ENCODE results near the gene KLHL12. TPM values are rescaled to one million over a fixed set of nuclear protein-coding genes. Genes with fewer than 3 reads are reported as not detected.
A peak's percentile ranks its signal among the peaks of the same experiment; 100 is the strongest.

Gene KLHL12
- total and polyA plus RNA-seq, 4 donors, result 32.3 to 38.8 (median 34.4) TPM

- no peaks in the 10 kb centered on the region for H3K27me3 ChIP-seq (ENCODE audit: control insufficient read depth, insufficient read depth, low read length)
- H3K9me3 ChIP-seq (ENCODE audit: control insufficient read depth, insufficient read depth, low read length), result no peaks in the 10 kb centered on the region
- no peaks in the 10 kb centered on the region for H3K4me1 ChIP-seq (ENCODE audit: control insufficient read depth, insufficient read depth, low read length)
- H3K27ac ChIP-seq (ENCODE audit: low read depth, low read length), result no peak overlapping the region
- no peak overlapping the region for H3K4me3 ChIP-seq (ENCODE audit: low read depth, low read length)
- 50% methylated on average over 1 of the region's 4 CpGs for WGBS (ENCODE audit: insufficient coverage)
- no peak for DNase-seq (ENCODE audit: low read depth in 4 of 6, low spot score in 6 of 6)
- H3K36me3 ChIP-seq (ENCODE audit: control insufficient read depth, insufficient read depth, low read length), result no peaks in the 10 kb centered on the region
Observed at GRCh38 chr1:202871367-202871766, 55.7 kb downstream of the KLHL12 start.

GRCh38 chr1:202862679-202863560 is 64.1 kb downstream of the KLHL12 start:
- no peak for DNase-seq (ENCODE audit: low read depth in 4 of 6, low spot score in 6 of 6)
- Histone ChIP-seq H3K9me3 (ENCODE audit: control insufficient read depth, insufficient read depth, low read length) (no peaks in the 10 kb centered on the region), H3K4me3 (ENCODE audit: low read depth, low read length) (no peak overlapping the region), H3K36me3 (ENCODE audit: control insufficient read depth, insufficient read depth, low read length) (peaks cover 3% of the 10 kb centered on the region), H3K27me3 (ENCODE audit: control insufficient read depth, insufficient read depth, low read length) (no peaks in the 10 kb centered on the region), H3K4me1 (ENCODE audit: control insufficient read depth, insufficient read depth, low read length) (peaks cover 16% of the 10 kb centered on the region), H3K27ac (ENCODE audit: low read depth, low read length) (no peak overlapping the region)
- WGBS (ENCODE audit: insufficient coverage), result 71% methylated on average over 1 of the region's 5 CpGs

GRCh38 chr1:202861420-202862132 is 65.5 kb downstream of the KLHL12 start:
- Histone ChIP-seq H3K36me3 (ENCODE audit: control insufficient read depth, insufficient read depth, low read length) (peaks cover 9% of the 10 kb centered on the region), H3K4me3 (ENCODE audit: low read depth, low read length) (peak overlapping the region; percentile 76), H3K4me1 (ENCODE audit: control insufficient read depth, insufficient read depth, low read length) (peaks cover 16% of the 10 kb centered on the region), H3K27me3 (ENCODE audit: control insufficient read depth, insufficient read depth, low read length) (no peaks in the 10 kb centered on the region), H3K27ac (ENCODE audit: low read depth, low read length) (peak overlapping the region; percentile 52), H3K9me3 (ENCODE audit: control insufficient read depth, insufficient read depth, low read length) (no peaks in the 10 kb centered on the region)
- WGBS (ENCODE audit: insufficient coverage), result under 1% methylated on average over 38 of the region's 44 CpGs
- peak; percentile 46 to 94 (median 80) for DNase-seq (ENCODE audit: low read depth in 4 of 6, low spot score in 6 of 6)

GRCh38 chr1:202860744-202861419 is 66.2 kb downstream of the KLHL12 start:
- H3K4me1 ChIP-seq (ENCODE audit: control insufficient read depth, insufficient read depth, low read length), result peaks cover 16% of the 10 kb centered on the region
- no peaks in the 10 kb centered on the region for H3K27me3 ChIP-seq (ENCODE audit: control insufficient read depth, insufficient read depth, low read length)
- peaks cover 9% of the 10 kb centered on the region for H3K36me3 ChIP-seq (ENCODE audit: control insufficient read depth, insufficient read depth, low read length)
- peak overlapping the region; percentile 76 for H3K4me3 ChIP-seq (ENCODE audit: low read depth, low read length)
- H3K9me3 ChIP-seq (ENCODE audit: control insufficient read depth, insufficient read depth, low read length), result no peaks in the 10 kb centered on the region
- 2% methylated on average over 40 of the region's 50 CpGs for WGBS (ENCODE audit: insufficient coverage)
- H3K27ac ChIP-seq (ENCODE audit: low read depth, low read length), result peak overlapping the region; percentile 52
- peak in 3 of 6 donors; percentile 7 to 75 (median 65) for DNase-seq (ENCODE audit: low read depth in 4 of 6, low spot score in 6 of 6)

- H3K4me3 ChIP-seq (ENCODE audit: low read depth, low read length), result no peak overlapping the region
- H3K4me1 ChIP-seq (ENCODE audit: control insufficient read depth, insufficient read depth, low read length), result peaks cover 16% of the 10 kb centered on the region
- peaks cover 12% of the 10 kb centered on the region for H3K36me3 ChIP-seq (ENCODE audit: control insufficient read depth, insufficient read depth, low read length)
- no peak for DNase-seq (ENCODE audit: low read depth in 4 of 6, low spot score in 6 of 6)
- WGBS (ENCODE audit: insufficient coverage), result 93% methylated on average over 8 of the region's 10 CpGs
- no peak overlapping the region for H3K27ac ChIP-seq (ENCODE audit: low read depth, low read length)
- no peaks in the 10 kb centered on the region for H3K27me3 ChIP-seq (ENCODE audit: control insufficient read depth, insufficient read depth, low read length)
- H3K9me3 ChIP-seq (ENCODE audit: control insufficient read depth, insufficient read depth, low read length), result no peaks in the 10 kb centered on the region
Observed at GRCh38 chr1:202858789-202859414, 68.1 kb downstream of the KLHL12 start.

GRCh38 chr1:202858331-202858730 is 68.7 kb downstream of the KLHL12 start:
- Histone ChIP-seq H3K27ac (ENCODE audit: low read depth, low read length) (no peak overlapping the region), H3K4me1 (ENCODE audit: control insufficient read depth, insufficient read depth, low read length) (peaks cover 16% of the 10 kb centered on the region), H3K9me3 (ENCODE audit: control insufficient read depth, insufficient read depth, low read length) (no peaks in the 10 kb centered on the region), H3K4me3 (ENCODE audit: low read depth, low read length) (no peak overlapping the region), H3K27me3 (ENCODE audit: control insufficient read depth, insufficient read depth, low read length) (no peaks in the 10 kb centered on the region), H3K36me3 (ENCODE audit: control insufficient read depth, insufficient read depth, low read length) (peaks cover 12% of the 10 kb centered on the region)
- no peak for DNase-seq (ENCODE audit: low read depth in 4 of 6, low spot score in 6 of 6)
- WGBS (ENCODE audit: insufficient coverage), result 77% methylated on average over 6 of the region's 6 CpGs

- Histone ChIP-seq H3K27ac (ENCODE audit: low read depth, low read length) (no peak overlapping the region), H3K27me3 (ENCODE audit: control insufficient read depth, insufficient read depth, low read length) (no peaks in the 10 kb centered on the region), H3K9me3 (ENCODE audit: control insufficient read depth, insufficient read depth, low read length) (no peaks in the 10 kb centered on the region), H3K36me3 (ENCODE audit: control insufficient read depth, insufficient read depth, low read length) (peaks cover 12% of the 10 kb centered on the region), H3K4me3 (ENCODE audit: low read depth, low read length) (no peak overlapping the region), H3K4me1 (ENCODE audit: control insufficient read depth, insufficient read depth, low read length) (peaks cover 21% of the 10 kb centered on the region)
- WGBS (ENCODE audit: insufficient coverage), result 57% methylated on average over 3 of the region's 4 CpGs
- DNase-seq (ENCODE audit: low read depth in 4 of 6, low spot score in 6 of 6), result no peak
Observed at GRCh38 chr1:202857136-202857610, 69.9 kb downstream of the KLHL12 start.

- WGBS (ENCODE audit: insufficient coverage), result no CpG with 5 or more reads among the region's 2 CpGs
- Histone ChIP-seq H3K4me3 (ENCODE audit: low read depth, low read length) (no peak overlapping the region), H3K4me1 (ENCODE audit: control insufficient read depth, insufficient read depth, low read length) (peaks cover 18% of the 10 kb centered on the region), H3K27ac (ENCODE audit: low read depth, low read length) (no peak overlapping the region), H3K36me3 (ENCODE audit: control insufficient read depth, insufficient read depth, low read length) (peaks cover 12% of the 10 kb centered on the region), H3K9me3 (ENCODE audit: control insufficient read depth, insufficient read depth, low read length) (no peaks in the 10 kb centered on the region), H3K27me3 (ENCODE audit: control insufficient read depth, insufficient read depth, low read length) (no peaks in the 10 kb centered on the region)
- no peak for DNase-seq (ENCODE audit: low read depth in 4 of 6, low spot score in 6 of 6)
Observed at GRCh38 chr1:202856014-202856413, 71.0 kb downstream of the KLHL12 start.

GRCh38 chr1:202854787-202855186 is 72.2 kb downstream of the KLHL12 start:
- DNase-seq (ENCODE audit: low read depth in 4 of 6, low spot score in 6 of 6), result no peak
- H3K36me3 ChIP-seq (ENCODE audit: control insufficient read depth, insufficient read depth, low read length), result peaks cover 12% of the 10 kb centered on the region
- H3K27ac ChIP-seq (ENCODE audit: low read depth, low read length), result no peak overlapping the region
- no peak overlapping the region for H3K4me3 ChIP-seq (ENCODE audit: low read depth, low read length)
- 91% methylated on average over 8 of the region's 8 CpGs for WGBS (ENCODE audit: insufficient coverage)
- peaks cover 15% of the 10 kb centered on the region for H3K4me1 ChIP-seq (ENCODE audit: control insufficient read depth, insufficient read depth, low read length)
- no peaks in the 10 kb centered on the region for H3K9me3 ChIP-seq (ENCODE audit: control insufficient read depth, insufficient read depth, low read length)
- no peaks in the 10 kb centered on the region for H3K27me3 ChIP-seq (ENCODE audit: control insufficient read depth, insufficient read depth, low read length)

All from spinal cord (tissue), 10 donors.